NCI-H2196 (cell line): ENCODE measurements around the gene ATP6V0A4.
"Not testable (repeated sequence)": the region's sequence is repeated elsewhere in the genome, so short reads cannot be mapped to it uniquely, and the experiment has no call there.

Source experiments
- DNase-seq: peaks from one replicate; lab custom pipeline; 2025; ENCODE audit not compliant: unreplicated experiment; lab: John Stamatoyannopoulos, UW

ATP6V0A4 gene

GRCh38 chr7:138705167-138705566 lies 92.8 kb downstream of the ATP6V0A4 start:
- DNase-seq: no peak

GRCh38 chr7:138701537-138701923 lies 96.5 kb downstream of the ATP6V0A4 start:
- DNase-seq: no peak

DNA sequence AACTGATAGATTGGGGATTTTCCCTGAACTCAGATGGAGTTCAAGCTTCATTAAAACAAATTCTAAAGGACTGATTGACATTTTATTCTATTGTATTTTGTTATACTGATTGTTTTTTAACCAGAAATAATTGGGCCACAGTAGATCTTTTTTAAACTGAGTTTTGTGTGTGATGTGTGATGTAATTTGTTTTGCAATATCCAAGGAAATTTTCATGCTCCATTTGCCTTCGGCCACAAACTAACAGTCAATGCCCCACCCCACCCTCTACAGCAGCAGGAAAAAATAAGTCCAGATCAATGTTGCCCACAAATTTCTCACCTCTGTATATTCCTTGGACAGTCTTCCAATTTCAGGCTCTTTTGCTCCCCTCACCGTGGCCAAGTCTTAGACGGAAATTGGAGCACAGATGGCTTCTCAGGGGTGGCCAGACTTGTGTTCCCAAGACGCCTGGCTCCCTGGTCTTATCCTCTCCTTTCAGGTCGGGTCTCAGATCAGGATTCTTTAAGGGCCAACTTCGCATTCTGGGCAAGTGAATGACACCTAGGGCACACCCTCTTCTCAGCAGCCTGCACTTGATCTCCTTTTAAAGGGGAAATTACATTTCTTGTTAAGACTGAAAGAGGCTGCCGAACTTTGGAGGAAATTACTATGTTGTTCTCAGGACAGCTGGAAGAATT lies 97.0 kb downstream of the ATP6V0A4 start, which contains the start of gene SVOPL:
TSS of gene SVOPL (minus strand) at position 506 of the 680 bp plus-strand sequence. CDS start 22,317 bp downstream, outside the sequence.
- no peak for DNase-seq

GRCh38 chr7:138699661-138700060 lies 98.3 kb downstream of the ATP6V0A4 start:
- no peak for DNase-seq

GRCh38 chr7:138698281-138698680 lies 99.7 kb downstream of the ATP6V0A4 start:
- DNase-seq: no peak

DNA sequence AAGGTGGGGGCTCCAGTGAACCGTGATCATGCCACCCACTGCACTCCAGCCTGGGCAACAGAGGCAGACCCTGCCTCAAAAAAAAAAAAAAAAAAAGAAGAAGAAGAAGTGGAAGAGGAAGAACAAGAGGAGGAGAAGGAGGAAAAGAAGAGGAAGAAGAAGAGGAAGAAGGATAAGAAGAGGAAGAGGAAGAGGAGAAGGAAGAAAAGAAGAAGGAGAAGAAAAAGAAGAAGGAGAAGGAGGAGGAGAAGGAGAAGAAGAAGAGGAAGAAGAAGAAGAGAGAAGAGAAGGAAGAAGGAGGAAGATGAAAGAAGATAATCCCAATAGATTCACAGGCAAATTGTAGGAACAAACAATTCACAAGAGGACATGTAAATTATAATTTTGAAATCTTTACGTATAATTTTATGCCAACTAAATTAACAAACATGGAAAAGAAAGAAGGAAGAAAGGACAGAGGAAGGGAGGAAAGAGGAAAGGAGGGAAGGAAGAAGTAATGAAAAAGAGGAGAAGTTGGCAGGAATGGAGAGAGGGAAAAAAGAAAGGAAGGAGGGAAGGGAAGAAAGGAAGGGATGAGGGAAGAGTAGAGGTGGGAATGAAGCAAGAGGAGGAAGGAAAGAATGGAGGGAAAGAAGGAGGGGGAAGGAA lies 100.3 kb downstream of the ATP6V0A4 start:
- no peak for DNase-seq

DNA sequence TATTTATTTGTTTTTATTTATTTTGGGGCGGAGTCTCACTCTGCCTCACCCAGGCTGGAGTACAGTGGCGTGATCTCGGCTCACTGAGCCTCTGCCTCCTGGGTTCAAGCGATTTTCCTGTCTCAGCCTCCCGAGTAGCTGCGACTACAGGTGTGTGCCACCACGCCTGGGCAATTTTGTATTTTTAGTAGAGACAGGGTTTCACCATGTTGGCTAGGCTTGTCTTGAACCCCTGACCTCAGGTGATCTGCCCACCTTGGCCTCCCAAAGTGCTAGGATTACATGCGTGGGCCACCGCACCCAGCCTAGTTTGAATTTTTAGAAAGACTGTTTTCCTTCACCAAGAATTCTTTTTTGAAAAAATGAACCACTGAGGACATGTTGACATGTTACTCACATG lies 102.2 kb downstream of the ATP6V0A4 start:
- not testable (repeated sequence) for DNase-seq

- DNase-seq: no peak
These were observed 102.9 kb downstream of the ATP6V0A4 start for GRCh38 chr7:138695106-138695505.

- no peak for DNase-seq
These were observed 106.8 kb downstream of the ATP6V0A4 start for GRCh38 chr7:138691178-138691577.

GRCh38 chr7:138690495-138690894 lies 107.5 kb downstream of the ATP6V0A4 start:
- no peak for DNase-seq

DNA sequence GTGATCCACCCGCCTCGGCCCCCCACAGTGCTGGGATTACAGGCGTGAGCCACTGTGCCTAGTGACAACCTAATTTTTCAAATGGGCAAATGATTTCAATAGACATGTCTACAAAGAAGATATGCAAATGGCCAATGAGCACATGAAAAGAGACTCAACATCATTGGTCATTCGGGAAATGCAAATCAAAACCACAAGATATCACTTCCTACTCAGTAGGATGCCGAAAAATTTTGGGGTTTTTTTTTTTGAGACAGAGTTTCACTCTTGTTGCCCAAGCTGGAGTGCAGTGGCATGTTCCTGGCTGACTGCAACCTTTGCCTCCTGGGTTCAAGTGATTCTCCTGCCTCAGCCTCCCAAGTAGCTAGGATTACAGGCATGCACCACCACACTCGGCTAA lies 110.0 kb downstream of the ATP6V0A4 start:
- DNase-seq: not testable (repeated sequence)

DNA sequence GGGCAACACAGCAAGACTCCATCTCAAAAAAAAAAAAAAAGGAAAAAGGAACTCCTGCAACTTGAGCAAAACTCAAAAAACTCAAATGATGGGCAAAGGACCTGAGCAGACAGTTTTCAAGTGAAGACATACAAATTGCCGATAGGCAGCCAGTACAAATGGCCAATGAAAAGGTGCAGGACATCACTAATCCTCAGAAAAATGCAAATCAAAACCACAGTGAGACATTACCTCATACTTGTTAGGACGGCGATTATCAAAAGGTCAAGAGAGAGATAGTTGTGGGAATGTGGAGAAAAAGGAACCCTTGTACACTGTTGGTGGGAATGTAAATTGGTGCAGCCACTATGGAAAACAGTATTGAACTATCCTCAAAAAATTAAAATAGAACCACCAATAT lies 113.7 kb downstream of the ATP6V0A4 start:
- DNase-seq: no peak

DNA sequence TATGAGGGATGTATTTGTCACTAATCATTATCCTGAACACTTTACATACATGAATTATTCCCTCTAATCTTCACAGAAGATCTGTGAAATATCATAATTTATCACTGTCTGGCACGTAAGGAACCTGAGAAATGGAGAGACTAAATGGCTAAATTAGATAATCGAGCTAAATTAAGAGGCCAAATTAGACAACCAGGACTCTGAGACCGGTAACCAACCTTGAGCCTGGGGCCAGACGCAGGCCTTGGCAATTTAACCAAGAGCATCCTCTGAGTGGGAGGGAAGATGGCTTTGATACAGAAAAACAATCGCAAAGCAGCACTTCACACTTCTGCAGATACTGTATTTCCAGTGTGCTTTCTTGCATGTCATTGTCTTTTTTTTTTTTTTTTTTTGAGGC lies 118.2 kb downstream of the ATP6V0A4 start:
- no peak for DNase-seq

- no peak for DNase-seq
These were observed 127.4 kb downstream of the ATP6V0A4 start for GRCh38 chr7:138670594-138670993.

DNA sequence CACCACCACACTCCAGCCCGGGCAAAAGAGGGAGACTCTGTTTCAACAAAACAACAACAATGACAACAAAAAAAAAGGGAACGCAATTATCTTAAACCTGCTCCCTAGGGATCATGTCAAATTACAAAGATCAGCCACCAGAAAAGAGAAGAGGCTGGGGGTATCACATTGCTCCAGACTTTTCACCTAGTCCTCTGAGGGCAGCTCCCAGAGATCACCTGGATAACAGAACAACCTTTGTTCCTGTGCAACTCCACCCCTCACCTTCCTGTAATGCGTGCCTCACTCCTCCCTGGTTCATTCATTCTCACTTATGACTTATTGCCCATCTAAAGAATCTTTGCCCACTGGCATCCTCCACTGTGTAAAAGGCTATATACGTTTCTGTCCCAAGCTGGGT lies 128.6 kb downstream of the ATP6V0A4 start:
- DNase-seq: no peak

GRCh38 chr7:138668946-138669345 lies 129.1 kb downstream of the ATP6V0A4 start:
- no peak for DNase-seq

GRCh38 chr7:138668229-138668596 lies 129.8 kb downstream of the ATP6V0A4 start:
- DNase-seq: no peak

DNA sequence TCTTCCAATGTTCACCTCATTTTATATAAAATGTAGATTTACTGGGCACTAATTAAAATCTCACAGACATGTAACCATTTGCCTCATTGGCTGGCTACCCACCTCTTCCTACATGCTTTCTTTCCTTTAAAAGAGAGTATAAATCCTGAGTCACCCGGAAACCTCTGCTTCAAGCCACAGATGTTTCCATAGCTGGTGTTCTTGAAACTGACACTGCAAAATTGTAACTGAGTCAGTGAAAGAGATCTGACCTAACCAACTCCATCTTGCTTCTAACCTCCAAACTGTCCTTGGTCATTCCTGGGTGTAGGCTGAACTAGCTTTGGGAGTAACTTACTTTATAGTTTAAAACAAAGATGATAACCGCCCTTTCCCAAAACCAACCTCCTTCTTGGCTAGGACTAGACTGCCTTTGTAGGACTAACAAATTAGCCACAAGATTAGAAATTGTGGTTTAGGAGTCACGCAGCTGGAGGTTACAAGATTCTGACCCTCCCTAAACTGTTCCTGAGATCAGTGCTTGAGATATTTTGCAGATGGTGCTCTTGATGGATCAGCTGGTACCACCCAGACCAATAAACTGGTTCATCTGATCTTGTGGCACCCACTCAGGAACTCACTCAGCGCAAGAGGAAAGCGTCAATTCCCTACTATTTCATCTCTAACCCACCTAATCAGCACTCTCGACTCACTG lies 130.3 kb downstream of the ATP6V0A4 start:
- no peak for DNase-seq

GRCh38 chr7:138666385-138666784 lies 131.6 kb downstream of the ATP6V0A4 start:
- DNase-seq: no peak

GRCh38 chr7:138665669-138666140 lies 132.3 kb downstream of the ATP6V0A4 start:
- no peak for DNase-seq

DNA sequence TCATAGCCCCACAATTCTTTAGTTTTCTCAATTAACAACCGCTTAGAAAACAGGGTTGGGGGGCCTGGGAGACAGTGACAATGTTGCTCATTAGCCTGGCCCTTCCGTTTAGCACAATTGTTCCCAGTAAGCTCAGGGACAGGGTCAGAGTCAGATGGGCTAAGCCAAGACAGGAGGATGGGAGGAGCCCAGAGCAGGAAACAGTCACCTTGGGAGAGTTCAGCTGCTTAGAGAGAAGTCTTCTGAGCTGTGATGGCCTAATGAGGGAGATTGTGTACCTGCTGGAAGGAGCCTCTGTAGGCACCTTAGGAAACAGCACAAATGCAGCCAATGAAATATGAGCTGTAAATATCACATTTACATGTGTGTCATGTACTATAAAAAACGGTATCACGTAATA lies 132.7 kb downstream of the ATP6V0A4 start:
- DNase-seq: no peak
